KMS-11 (cell line): ENCODE measurements around the gene PAQR5.
"Not testable (repeated sequence)": the region's sequence is repeated elsewhere in the genome, so short reads cannot be mapped to it uniquely, and the experiment has no call there.

Source experiments
- H2AFZ ChIP-seq: fragments of 200-600 bp; sonication (generic); 2 replicates; pipeline ENCODE4 v1.6.1; 2016; ENCODE audit warnings: antibody characterized with exemption, mixed run types, low read depth
- H3K27ac ChIP-seq: fragments of 200-600 bp; sonication (generic); 2 replicates; pipeline ENCODE4 v1.6.1; 2016; ENCODE audit warnings: mild to moderate bottlenecking, mixed run types
- H3K27me3 ChIP-seq: fragments of 200-600 bp; sonication (generic); 2 replicates; pipeline ENCODE4 v1.6.1; 2017; ENCODE audit warnings: mild to moderate bottlenecking, low read depth, mixed run types, moderate library complexity; ENCODE audit not compliant: insufficient read depth
- H3K36me3 ChIP-seq: fragments of 200-600 bp; sonication (generic); 2 replicates; pipeline ENCODE4 v1.6.1; 2017; ENCODE audit warnings: mild to moderate bottlenecking, mixed run types; ENCODE audit not compliant: insufficient read depth
- H3K4me1 ChIP-seq: fragments of 200-600 bp; sonication (generic); 2 replicates; pipeline ENCODE4 v1.6.1; 2016; ENCODE audit warnings: mild to moderate bottlenecking, low read depth, mixed run types; ENCODE audit not compliant: poor library complexity, severe bottlenecking
- H3K4me2 ChIP-seq: fragments of 200-600 bp; sonication (generic); 2 replicates; pipeline ENCODE4 v1.7.0; 2016; ENCODE audit warnings: mild to moderate bottlenecking, mixed run types
- H3K4me3 ChIP-seq: fragments of 200-600 bp; sonication (generic); IDR thresholded peaks from 2 replicates; pipeline ENCODE4 v1.6.1; 2017; ENCODE audit warnings: low read depth, low read length, mixed read lengths; ENCODE audit not compliant: insufficient read depth
- H3K79me2 ChIP-seq: fragments of 200-600 bp; sonication (generic); 2 replicates; pipeline ENCODE4 v1.6.1; 2016; ENCODE audit warnings: low read depth, mixed run types; ENCODE audit not compliant: insufficient read depth
- H3K9ac ChIP-seq: fragments of 200-600 bp; sonication (generic); 2 replicates; pipeline ENCODE4 v1.6.1; 2016; ENCODE audit warnings: mild to moderate bottlenecking, mixed run types
- H4K20me1 ChIP-seq: fragments of 200-600 bp; sonication (generic); 2 replicates; pipeline ENCODE4 v1.6.1; 2016; ENCODE audit warnings: mild to moderate bottlenecking, mixed run types; ENCODE audit not compliant: insufficient read depth
- CTCF ChIP-seq: fragments of 200-600 bp; sonication (generic); conservative IDR thresholded peaks from 2 replicates; pipeline ENCODE4 v1.6.1; 2017; ENCODE audit warnings: low read depth, mild to moderate bottlenecking, antibody characterized with exemption, low read length, moderate library complexity, mixed read lengths

PAQR5 gene

GRCh38 chr15:69290346-69291164, 8.2 kb upstream of the PAQR5 start:
- H3K9ac ChIP-seq = no peak overlapping the region
- no peak overlapping the region for H3K27ac ChIP-seq
- H2AFZ ChIP-seq = no peak overlapping the region
- no peaks in the 10 kb centered on the region for H4K20me1 ChIP-seq
- TF ChIP-seq CTCF = no peak
- no peaks in the 10 kb centered on the region for H3K27me3 ChIP-seq
- H3K4me2 ChIP-seq = no peak overlapping the region
- H3K4me3 ChIP-seq = no peak overlapping the region
- no peaks in the 10 kb centered on the region for H3K79me2 ChIP-seq
- no peaks in the 10 kb centered on the region for H3K36me3 ChIP-seq
- H3K4me1 ChIP-seq = no peaks in the 10 kb centered on the region

- not testable (repeated sequence) for H3K4me1 ChIP-seq, H3K4me3 ChIP-seq, H3K27ac ChIP-seq, H3K27me3 ChIP-seq, H2AFZ ChIP-seq, H3K4me2 ChIP-seq, H4K20me1 ChIP-seq, H3K36me3 ChIP-seq, H3K9ac ChIP-seq, H3K79me2 ChIP-seq
Measured at GRCh38 chr15:69291651-69292050, 7.1 kb upstream of the PAQR5 start.

- TF ChIP-seq CTCF = no peak
- Histone ChIP-seq H4K20me1 (no peaks in the 10 kb centered on the region), H3K79me2 (no peaks in the 10 kb centered on the region), H2AFZ (no peak overlapping the region), H3K27ac (no peak overlapping the region), H3K9ac (no peak overlapping the region), H3K4me3 (no peak overlapping the region), H3K36me3 (no peaks in the 10 kb centered on the region), H3K4me1 (no peaks in the 10 kb centered on the region), H3K27me3 (no peaks in the 10 kb centered on the region), H3K4me2 (no peak overlapping the region)
Measured at GRCh38 chr15:69292826-69293420, 5.8 kb upstream of the PAQR5 start.

- Histone ChIP-seq H3K4me3 (no peak overlapping the region), H3K27ac (no peak overlapping the region), H2AFZ (no peak overlapping the region), H3K4me1 (no peaks in the 10 kb centered on the region), H3K27me3 (no peaks in the 10 kb centered on the region), H3K9ac (no peak overlapping the region), H3K4me2 (no peak overlapping the region), H3K79me2 (no peaks in the 10 kb centered on the region), H3K36me3 (no peaks in the 10 kb centered on the region), H4K20me1 (no peaks in the 10 kb centered on the region)
- no peak for TF ChIP-seq CTCF
Measured at GRCh38 chr15:69293741-69294615, 4.7 kb upstream of the PAQR5 start.
